ENCODE results near the gene DDX3Y. TPM values are rescaled to one million over a fixed set of nuclear protein-coding genes. Genes with fewer than 3 reads are reported as not detected.
A peak's percentile ranks its signal among the peaks of the same experiment; 100 is the strongest.

Gene DDX3Y
- 33.6 TPM for total RNA-seq
- long read RNA-seq, full-length matches to known transcripts: 17 of 24 reads
- long read RNA-seq, partial matches to known transcripts: 2 of 24 reads
- long read RNA-seq, other reads (novel, unspliced or antisense): 5 of 24 reads

DNA sequence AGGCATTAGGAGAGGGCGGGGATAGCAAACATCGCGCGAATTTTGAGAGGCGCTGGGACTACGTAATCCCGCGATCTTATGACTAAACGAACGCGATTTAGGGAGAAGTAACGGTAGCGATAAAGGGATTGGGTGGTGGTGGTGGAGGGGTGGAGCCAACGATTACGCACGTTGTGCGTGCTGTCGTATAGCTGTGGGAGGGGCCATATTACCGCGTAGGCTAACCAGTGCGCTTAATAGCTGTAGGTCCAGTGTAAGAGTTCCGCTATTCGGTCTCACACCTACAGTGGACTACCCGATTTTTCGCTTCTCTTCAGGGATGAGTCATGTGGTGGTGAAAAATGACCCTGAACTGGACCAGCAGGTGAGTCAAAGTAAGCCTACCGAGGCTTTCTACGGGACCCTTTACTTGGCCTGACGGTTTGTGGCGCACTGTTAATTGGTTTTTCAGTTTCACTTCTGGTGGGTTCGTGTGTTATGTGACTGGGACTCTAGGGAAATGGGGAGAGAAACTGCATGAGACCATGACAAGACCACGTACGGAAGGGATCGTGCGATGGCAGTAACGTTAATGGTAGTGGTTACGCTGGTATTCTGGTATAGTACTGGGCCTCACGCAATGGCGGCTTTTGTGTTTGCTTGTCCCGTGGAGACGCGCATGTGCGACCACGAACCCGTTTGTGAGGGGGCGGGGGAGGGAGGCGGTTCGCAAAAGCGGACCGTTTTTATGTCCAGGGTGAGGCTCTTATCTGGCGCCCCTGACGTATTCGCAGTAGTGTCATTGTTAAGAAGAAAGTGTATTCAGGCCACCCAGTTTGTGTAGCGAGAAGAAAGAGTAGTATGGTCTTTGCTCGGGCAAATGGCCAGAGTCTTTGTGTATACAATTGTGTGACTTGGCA, at the start of gene DDX3Y:
TSS of gene DDX3Y (plus strand) at position 251 of the 899 bp plus-strand sequence. CDS start at position 320, 69 bp downstream.
- peak; percentile 84 for DNase-seq
- ATAC-seq: peak; percentile 99
- intact Hi-C loops (cut with micrococcal nuclease): no loop called here

DNA sequence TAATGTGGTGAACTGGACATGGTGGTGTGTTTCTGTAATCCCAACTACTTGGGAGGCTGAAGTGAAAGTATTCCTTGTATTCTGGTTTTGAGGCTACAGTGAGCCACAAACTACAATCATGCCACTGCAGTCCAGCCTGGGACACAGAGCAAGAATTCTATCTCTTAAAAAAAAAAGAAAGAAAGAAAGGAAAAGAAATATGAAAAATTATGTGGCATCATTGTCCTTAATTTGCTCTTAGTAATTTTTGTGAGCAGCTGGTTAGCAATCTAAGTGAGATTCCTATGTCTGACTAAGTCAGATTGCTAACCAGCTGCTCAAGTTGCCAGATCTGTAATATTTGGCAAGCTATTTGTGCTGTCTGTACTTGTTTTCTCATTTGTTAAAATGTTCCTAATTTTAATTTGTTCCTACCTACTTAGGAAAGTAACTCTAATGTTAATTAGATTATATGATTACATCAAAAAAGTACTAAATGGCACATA, 48.8 kb upstream of the DDX3Y start:
- DNase-seq (no peak), ATAC-seq (no peak)
- intact Hi-C loops (cut with micrococcal nuclease): no loop called here

DNA sequence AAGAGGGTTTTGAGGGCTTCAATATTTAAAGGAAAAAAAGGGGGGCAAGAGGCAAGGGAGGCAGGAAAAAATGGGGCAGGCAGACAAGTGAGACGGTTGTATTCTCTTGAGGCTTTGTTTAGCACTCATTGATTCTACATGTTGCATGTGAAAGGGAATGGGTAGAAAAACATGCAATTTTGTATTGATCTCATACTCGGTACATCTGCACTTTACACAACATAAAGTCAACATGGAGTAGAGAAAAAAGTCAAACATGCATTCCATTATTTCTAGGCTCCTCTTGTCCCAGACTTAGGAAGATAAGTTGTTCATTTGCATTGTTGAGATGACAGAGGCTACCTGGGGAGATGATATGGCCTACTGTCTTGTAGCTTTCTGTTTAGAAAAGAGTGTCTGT, 36.7 kb upstream of the DDX3Y start:
- ATAC-seq: no peak
- intact Hi-C loops (cut with micrococcal nuclease): no loop called here
- DNase-seq: no peak

DNA sequence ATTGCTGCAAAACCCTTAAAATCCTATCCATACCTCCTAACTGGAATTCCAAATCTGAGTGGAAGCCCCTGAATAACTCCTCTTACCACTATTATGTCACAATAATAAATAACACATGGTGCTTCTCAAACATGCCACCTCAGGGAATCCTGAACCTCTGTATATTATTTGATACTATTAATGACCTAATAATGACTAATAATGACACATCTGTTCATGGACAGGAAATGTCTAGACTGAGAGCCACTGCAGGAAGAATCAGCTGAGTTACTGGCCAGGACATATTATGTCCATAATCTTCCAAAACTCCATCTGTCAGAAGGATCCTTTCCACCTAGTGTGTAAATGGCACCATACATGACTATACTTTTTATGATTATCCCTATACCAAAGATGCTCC, 7.7 kb upstream of the DDX3Y start:
- no peak for ATAC-seq
- intact Hi-C loops (cut with micrococcal nuclease): no loop called here
- DNase-seq: no peak

DNA sequence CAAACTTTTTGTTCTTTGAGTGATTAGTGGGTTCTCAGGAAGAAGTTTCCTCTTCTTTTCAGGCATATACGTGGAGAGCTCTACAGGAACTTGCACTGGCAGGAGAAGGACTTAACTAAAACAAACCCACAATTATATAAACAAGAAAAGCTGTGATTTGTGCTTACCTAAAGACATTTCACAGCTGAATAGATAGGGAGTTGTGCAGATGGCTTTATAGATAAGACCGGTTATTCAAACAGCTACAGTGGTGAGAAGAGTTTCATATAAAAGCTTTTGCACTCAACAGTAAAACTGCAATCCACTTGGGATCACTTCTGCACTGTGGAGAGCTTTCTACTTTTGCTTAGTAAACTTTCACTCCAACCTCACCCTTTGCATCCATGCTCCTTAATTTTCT, 6.1 kb upstream of the DDX3Y start:
- no peak for ATAC-seq
- intact Hi-C loops (cut with micrococcal nuclease): no loop called here
- no peak for DNase-seq

DNA sequence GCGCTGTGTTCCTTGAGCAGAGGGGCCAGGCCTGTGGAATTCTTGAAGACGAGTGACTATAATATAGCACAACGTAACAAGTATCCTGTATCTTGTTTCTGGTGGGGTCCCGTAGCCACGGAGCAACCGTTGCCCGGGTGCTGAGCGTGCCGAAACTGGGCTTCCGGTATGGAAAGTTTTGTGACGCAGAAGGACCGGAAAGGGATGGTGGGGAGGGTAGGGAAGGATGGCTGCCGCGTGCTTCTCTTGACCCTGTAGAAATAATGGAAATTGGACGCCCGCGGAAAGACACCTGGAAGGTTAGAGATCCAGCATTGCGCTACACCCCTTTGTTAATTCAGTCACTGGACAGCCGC, 827 bp downstream of the DDX3Y start:
- peak; percentile 58 for DNase-seq
- peak; percentile 89 for ATAC-seq

DNA sequence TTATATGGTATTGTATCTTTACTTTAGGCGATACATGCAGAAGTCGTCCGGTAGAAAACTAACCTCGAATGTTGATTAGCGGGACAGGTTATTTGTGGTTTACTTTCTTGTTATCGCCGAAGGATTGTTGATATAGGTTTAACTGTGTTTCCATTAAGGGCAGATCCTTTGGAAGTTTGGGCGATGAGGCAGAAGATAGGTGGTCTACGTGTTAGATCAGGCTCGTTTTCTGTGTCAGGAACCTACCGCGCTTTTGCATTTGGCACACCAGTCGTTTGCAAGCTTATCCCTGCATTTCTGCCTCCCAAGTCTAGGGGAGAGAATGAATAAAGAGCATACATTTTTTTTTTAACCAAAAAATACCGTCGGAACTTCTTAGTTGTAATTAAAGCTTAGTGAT, 1.2 kb downstream of the DDX3Y start:
- ATAC-seq (no peak), DNase-seq (no peak)
- intact Hi-C loops (cut with micrococcal nuclease): no loop called here

More for the DNA sequence above, 827 bp downstream of the DDX3Y start:
- intact Hi-C loops (cut with micrococcal nuclease): no loop called here

DNA sequence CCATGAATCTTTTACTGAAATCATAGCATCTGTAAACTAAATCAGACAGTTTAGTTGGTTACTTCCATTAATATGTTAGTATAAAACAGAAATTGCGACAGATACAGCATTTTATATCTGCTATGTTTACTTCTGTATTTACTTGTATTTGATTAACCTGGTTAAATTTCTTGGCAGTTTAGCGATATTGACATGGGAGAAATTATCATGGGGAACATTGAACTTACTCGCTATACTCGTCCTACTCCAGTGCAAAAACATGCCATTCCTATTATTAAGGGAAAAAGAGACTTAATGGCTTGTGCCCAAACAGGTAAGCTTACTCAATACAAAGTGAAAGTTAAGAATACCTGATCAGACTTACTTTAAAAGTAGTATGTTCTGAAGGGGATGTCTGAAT, 8.9 kb downstream of the DDX3Y start:
- no peak for ATAC-seq
- no peak for DNase-seq
- intact Hi-C loops (cut with micrococcal nuclease): no loop called here

DNA sequence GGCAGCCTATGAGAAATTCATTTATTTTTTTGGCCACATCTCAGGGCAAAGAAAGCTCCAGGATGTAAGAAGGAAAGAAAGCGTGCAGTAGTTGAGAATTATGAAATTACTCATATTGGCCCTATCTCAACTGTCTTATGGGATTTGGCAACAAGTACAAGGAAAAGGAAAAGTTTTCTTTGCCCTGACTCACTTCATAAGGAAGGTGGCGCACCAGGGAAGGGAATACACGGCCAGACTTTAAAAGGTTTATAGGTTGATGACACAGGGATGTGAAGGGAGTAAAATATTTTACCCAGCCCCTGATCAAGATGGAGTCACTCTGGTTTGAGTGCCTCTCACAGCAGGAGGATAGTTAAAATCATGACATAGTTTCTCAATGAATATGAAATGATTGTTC, 23.4 kb downstream of the DDX3Y start:
- DNase-seq: no peak
- no peak for ATAC-seq
- intact Hi-C loops (cut with micrococcal nuclease): no loop called here

DNA sequence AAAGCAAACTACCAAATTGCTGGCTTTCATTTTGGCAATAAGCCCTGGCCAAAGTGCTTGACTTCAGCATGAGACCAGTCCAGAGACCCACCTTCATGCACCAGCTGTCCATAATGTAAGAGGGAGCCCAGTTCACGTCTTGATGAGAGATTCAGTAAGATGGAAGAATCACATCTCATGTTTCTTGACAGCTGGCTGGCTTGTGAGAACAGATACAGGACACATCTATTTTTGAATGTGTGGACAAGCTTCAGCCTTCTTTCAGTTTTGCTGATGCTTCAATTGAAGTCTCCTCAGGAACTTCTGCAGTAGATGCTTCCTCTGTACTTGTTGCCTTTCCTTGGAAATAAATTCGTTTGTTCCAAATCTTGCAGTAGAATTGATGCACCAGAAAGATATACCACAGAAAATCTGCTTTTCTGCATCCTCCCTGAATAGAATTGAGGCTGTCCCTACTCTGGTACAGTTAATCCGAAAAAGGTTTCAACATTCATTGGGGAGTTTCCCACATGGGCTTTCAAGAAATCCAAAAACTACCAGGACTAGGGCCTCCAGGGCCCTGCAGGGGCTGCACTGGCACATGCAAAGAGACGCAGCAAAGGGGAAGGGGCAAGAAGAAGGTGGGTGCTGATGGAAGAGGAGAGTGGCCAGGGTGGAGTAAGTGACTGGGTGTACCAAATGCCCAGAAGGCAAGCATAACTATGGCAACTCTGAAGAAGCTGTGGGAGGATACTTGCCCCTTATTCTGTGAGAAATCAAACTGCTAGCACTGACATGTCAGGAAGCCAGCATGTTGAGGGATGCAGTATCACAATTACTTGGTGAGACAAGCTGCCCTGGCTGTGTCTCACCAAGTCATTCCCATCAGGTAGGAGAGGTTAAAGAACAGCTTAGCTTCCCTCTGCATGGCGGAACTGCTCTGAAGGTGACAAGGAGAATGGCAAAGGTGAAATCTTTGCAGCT, 37.3 kb downstream of the DDX3Y start:
- ATAC-seq (no peak), DNase-seq (no peak)
- intact Hi-C loops (cut with micrococcal nuclease): no loop called here

Other genes starting within 250 kb of the DDX3Y start
- 21.1 TPM for gene USP9Y, start 203.6 kb upstream of the DDX3Y start, total RNA-seq